HL-60 (cell line): Measurements from ENCODE around the gene SRRM3.

Source experiments
- DNase-seq, 2 experiments: peaks; one replicate each; pipeline ENCODE4 v3.0.0-alpha.2; 2010 to 2020; ENCODE audit warnings: low read depth in 1 of 2, low spot score in 1 of 2
- H3K27ac ChIP-seq: fragments of 250-450 bp; sonication (Bioruptor Pico); replicated peaks from 2 replicates; pipeline ENCODE4 v1.5.1; 2020; ENCODE audit warnings: mild to moderate bottlenecking, moderate library complexity
- H3K27me3 ChIP-seq: fragments of 250-450 bp; sonication (Bioruptor Pico); 2 replicates; pipeline ENCODE4 v1.5.1; 2021; ENCODE audit warnings: mild to moderate bottlenecking, moderate library complexity; ENCODE audit not compliant: insufficient read depth, poor library complexity, severe bottlenecking
- H3K4me3 ChIP-seq: replicated peaks from 2 replicates; pipeline ENCODE4 v1.5.1; 2011; ENCODE audit warnings: mild to moderate bottlenecking, control low read depth, low read length; ENCODE audit not compliant: insufficient read depth
- GABPA ChIP-seq: IDR thresholded peaks from 2 replicates; pipeline ENCODE4 v1.6.1; 2012; ENCODE audit warnings: low read depth
- POLR2AphosphoS5 ChIP-seq: IDR thresholded peaks from 2 replicates; pipeline ENCODE4 v1.6.1; 2012; ENCODE audit warnings: low read depth
- SPI1 ChIP-seq: IDR thresholded peaks from 2 replicates; pipeline ENCODE4 v1.6.1; 2012; ENCODE audit warnings: low read depth, mild to moderate bottlenecking, borderline replicate concordance
- TF ChIP-seq, protein P1 (sequence below): IDR thresholded peaks from one replicate; pipeline ENCODE4 v1.5.1; 2011; ENCODE audit warnings: low read length, control low read depth, inconsistent platforms; ENCODE audit not compliant: insufficient read depth
- TF ChIP-seq, protein P2 (sequence below): IDR thresholded peaks from 2 replicates; pipeline ENCODE4 v1.6.1; 2012; ENCODE audit warnings: low read depth; ENCODE audit not compliant: insufficient replicate concordance

Gene SRRM3

DNA sequence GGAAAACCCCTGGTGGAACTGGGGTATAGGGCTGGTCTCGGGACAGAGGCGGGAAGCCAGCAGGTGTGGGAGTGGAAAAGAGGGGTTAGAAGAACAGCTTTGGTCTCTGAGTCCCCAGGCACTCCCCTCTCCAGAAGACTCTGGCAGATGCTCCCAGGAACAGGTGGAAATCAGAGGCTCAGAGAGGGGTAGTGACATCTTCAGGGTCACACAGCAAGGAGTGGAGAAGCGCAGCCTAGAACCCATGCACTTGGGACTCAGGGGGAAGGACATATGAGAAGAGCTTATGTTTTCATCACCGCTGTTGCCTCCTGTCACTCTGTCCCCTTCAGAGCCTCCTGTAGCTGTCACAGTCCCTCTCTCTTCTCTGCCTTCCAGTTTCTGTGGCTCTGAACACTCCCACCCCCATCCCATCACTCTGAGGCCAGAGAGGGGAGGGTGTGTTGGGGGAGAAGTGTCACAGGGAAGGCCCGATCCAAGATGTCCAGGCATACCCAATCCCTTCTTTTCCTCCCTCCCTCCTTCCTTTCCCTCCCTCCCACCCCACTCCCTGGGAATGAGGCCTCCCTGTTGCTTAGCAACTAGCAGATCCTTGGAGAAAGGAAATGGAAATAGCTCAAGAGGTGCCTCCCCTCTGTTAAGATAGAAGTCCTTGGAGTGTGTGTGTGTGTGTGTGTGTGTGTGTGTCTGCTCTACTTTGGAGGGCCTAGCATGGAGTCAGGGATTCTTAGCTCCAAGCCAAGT, 32.0 kb downstream of the SRRM3 start:
- Histone ChIP-seq H3K27ac (no peak overlapping the region), H3K27me3 (peaks cover 5% of the 10 kb centered on the region), H3K4me3 (no peak overlapping the region)
- DNase-seq = no peak
- TF ChIP-seq, protein P1, sequence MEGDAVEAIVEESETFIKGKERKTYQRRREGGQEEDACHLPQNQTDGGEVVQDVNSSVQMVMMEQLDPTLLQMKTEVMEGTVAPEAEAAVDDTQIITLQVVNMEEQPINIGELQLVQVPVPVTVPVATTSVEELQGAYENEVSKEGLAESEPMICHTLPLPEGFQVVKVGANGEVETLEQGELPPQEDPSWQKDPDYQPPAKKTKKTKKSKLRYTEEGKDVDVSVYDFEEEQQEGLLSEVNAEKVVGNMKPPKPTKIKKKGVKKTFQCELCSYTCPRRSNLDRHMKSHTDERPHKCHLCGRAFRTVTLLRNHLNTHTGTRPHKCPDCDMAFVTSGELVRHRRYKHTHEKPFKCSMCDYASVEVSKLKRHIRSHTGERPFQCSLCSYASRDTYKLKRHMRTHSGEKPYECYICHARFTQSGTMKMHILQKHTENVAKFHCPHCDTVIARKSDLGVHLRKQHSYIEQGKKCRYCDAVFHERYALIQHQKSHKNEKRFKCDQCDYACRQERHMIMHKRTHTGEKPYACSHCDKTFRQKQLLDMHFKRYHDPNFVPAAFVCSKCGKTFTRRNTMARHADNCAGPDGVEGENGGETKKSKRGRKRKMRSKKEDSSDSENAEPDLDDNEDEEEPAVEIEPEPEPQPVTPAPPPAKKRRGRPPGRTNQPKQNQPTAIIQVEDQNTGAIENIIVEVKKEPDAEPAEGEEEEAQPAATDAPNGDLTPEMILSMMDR = no peak
- TF ChIP-seq, protein P2, sequence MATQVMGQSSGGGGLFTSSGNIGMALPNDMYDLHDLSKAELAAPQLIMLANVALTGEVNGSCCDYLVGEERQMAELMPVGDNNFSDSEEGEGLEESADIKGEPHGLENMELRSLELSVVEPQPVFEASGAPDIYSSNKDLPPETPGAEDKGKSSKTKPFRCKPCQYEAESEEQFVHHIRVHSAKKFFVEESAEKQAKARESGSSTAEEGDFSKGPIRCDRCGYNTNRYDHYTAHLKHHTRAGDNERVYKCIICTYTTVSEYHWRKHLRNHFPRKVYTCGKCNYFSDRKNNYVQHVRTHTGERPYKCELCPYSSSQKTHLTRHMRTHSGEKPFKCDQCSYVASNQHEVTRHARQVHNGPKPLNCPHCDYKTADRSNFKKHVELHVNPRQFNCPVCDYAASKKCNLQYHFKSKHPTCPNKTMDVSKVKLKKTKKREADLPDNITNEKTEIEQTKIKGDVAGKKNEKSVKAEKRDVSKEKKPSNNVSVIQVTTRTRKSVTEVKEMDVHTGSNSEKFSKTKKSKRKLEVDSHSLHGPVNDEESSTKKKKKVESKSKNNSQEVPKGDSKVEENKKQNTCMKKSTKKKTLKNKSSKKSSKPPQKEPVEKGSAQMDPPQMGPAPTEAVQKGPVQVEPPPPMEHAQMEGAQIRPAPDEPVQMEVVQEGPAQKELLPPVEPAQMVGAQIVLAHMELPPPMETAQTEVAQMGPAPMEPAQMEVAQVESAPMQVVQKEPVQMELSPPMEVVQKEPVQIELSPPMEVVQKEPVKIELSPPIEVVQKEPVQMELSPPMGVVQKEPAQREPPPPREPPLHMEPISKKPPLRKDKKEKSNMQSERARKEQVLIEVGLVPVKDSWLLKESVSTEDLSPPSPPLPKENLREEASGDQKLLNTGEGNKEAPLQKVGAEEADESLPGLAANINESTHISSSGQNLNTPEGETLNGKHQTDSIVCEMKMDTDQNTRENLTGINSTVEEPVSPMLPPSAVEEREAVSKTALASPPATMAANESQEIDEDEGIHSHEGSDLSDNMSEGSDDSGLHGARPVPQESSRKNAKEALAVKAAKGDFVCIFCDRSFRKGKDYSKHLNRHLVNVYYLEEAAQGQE = no peak
- TF ChIP-seq POLR2AphosphoS5 (no peak), GABPA (no peak), SPI1 (no peak)

DNA sequence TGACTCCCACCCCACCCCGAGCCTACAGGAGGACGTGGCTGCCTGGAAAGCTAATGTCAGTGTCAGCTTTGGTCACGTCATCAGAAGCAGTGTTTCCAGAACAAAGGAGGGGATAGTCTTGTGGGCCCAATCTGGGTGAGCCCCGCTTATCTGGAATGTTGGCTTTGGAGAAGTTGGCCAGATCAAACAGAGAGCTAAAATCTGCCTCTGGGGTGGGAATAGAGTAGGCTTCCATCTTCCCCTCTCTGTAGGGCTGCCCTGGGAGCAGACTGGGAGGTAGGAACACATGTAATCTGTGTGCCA, 32.5 kb downstream of the SRRM3 start:
- H3K27ac ChIP-seq = no peak overlapping the region
- no peak for DNase-seq
- no peak overlapping the region for H3K4me3 ChIP-seq
- TF ChIP-seq GABPA = no peak
- no peak for TF ChIP-seq SPI1
- TF ChIP-seq, protein P2 = no peak
- TF ChIP-seq POLR2AphosphoS5 = no peak
- TF ChIP-seq, protein P1 = no peak
- H3K27me3 ChIP-seq = peaks cover 5% of the 10 kb centered on the region

DNA sequence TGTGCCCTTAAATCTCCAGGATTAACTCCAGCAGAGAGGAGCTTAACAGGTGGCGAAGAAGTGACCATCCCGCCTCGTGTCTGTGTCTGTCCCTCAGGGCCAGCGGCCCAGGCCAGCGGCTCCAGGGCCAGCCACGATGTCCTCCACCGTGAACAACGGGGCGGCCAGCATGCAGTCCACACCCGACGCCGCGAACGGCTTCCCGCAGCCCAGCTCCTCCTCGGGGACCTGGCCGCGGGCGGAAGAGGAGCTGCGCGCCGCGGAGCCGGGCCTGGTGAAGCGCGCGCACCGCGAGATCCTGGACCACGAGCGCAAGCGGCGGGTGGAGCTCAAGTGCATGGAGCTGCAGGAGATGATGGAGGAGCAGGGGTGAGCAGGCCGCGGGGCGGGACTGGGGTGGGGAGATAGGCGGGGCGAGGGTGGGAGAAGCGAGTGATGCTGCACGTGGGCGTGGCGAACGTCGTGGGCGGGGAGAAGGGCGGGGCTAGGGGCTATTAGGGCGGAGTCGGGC, 33.3 kb downstream of the SRRM3 start:
- peak; percentile 44 to 45 for DNase-seq
- Histone ChIP-seq H3K4me3 (peak overlapping the region; percentile 15), H3K27me3 (peaks cover 5% of the 10 kb centered on the region), H3K27ac (no peak overlapping the region)
- TF ChIP-seq, protein P2 = no peak
- TF ChIP-seq SPI1 = no peak
- TF ChIP-seq GABPA = no peak
- TF ChIP-seq, protein P1 = no peak
- TF ChIP-seq POLR2AphosphoS5 = no peak
